Right ventricle myocardium inferior (tissue), 1 donor: Measurements from ENCODE around the gene LLCFC1. TPM values are rescaled to one million over a fixed set of nuclear protein-coding genes. Genes with fewer than 3 reads are reported as not detected.

Experiments
- ATAC-seq: fragments of 200-7000 bp; cut with Tn5 transposase; one replicate; pipeline ENCODE4 v1.9.1; 2020; ENCODE audit warnings: mild to moderate bottlenecking, moderate library complexity
- DNase-seq: peaks from one replicate; pipeline ENCODE4 v3.0.0; 2021; ENCODE audit errors: missing footprints
- intact Hi-C: fragments of 100-400 bp; cut with DNase I; formaldehyde crosslinking; loops from one replicate; pipeline ENCODE4 v1.11.0; 2022
- total RNA-seq: library from RNA; stranded (reverse); fragmentation: NEBNext Ultra II Directional; extraction: Animal tissue kit (Norgen Biotek cat#: 25700); gene quantifications from one replicate; pipeline ENCODE4 v1.2.1, GENCODE V29; 2021
- donor health status: DM: no; HTN: yes; CAD: no; lungs with severe emphysema.

The LLCFC1 gene
- total RNA-seq, 1 donor from 2014 or later = not detected

GRCh38 chr7:142934056-142934455 is 5.2 kb upstream of the LLCFC1 start:
- intact Hi-C loops = no loop called here
- no peak for ATAC-seq

DNA sequence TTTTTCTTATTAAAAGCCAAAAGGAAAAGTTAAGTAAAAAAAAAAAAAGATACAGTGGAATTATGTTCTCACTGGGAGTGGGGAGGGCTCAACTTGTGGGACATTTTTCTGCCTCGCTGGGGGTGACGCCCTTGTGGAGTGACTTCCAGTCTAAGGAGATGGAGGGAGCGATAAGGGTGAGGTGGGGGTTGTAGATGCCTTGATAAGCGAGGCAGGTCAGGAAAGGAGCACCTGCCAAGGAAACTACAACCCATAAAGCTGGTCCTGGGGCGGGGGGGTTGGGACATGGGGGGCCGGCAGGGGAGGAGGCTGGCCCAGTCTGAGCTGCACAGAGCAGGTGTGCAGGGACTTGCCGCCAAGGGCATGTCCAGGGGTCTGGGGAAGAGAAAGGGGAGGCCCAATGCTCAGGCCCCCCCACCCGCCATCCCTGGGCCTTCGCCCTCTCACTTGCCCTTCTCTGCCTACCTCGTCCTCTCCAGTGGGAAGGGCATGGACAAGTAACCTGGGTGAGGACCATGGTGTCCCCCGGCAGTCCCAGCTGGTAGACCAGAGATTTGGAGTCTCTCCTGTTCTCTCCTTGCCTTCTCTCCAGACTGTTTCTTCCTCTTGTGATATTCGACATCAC is 3.2 kb upstream of the LLCFC1 start:
- intact Hi-C loops = no loop called here
- no peak for ATAC-seq
- no peak for DNase-seq

More at GRCh38 chr7:142934056-142934455, 5.2 kb upstream of the LLCFC1 start:
- DNase-seq = no peak

DNA sequence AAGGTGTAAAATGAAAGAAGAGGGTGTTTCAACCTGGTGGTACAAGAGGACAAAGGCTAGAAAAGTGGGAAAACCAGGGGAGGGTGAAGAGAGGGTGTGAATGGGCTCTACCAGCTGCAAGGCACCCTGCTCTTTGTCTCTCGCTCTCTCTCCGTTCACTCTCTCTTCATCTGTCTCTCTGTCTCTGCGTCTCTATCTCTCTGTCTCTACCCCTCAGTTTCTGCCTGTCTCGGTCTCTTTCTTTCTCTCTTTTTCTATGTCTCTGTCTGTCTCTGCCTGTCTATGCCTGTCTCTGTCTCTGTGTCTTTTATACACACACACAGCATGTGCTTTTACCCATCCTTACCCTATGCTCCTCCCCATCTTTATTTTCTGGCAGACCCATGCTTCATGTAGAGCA is 673 bp upstream of the LLCFC1 start:
- ATAC-seq = no peak
- DNase-seq = no peak
- intact Hi-C loops = no loop called here

GRCh38 chr7:142940966-142941535 is 1.8 kb downstream of the LLCFC1 start:
- ATAC-seq (no peak), DNase-seq (no peak)
- intact Hi-C loops = no loop called here

DNA sequence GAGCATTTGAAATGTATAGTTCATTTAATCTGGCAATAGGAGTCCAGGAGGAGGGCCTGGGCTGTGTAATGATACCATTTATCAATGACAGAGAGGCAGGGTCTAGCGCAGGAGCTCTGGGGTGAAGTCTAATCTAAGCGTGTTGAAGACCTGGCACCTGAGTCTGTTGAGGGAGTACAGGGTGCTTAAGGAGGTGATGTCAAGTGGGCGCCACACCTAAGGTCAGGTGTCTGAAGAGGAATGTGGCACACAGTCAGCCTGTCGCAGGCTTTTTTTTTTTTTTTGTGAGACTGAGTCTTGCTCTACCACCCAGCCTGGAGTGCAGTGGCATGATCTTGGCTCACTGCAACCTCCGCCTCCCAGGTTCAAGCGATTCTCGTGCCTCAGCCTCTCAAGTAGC is 2.3 kb downstream of the LLCFC1 start:
- intact Hi-C loops = no loop called here

DNA sequence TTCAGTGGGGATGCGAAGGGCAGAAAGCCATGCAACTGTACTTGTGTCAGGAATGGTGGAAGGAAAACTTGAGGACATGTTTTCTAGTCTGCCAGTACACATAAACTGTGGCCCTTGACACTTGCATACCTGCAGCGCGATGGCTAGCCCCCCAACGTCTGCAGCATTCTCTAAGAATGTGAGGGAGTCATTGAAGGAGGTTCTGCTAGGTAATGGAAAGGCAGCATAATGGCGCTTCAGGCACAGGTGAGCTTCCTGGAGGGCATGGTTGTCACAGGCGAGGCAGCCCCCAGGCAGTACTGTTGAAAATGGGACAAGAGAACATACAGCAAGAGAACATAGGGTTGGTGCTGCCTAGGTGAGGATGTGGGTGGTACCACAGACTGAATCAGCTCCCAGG is 3.5 kb downstream of the LLCFC1 start:
- intact Hi-C loops = no loop called here
- no peak for ATAC-seq
- DNase-seq = no peak

More for the DNA sequence above, 2.3 kb downstream of the LLCFC1 start:
- ATAC-seq (no peak), DNase-seq (no peak)

- ATAC-seq (no peak), DNase-seq (no peak)
- intact Hi-C loops = no loop called here
Observed at GRCh38 chr7:142943706-142944268, 4.5 kb downstream of the LLCFC1 start.

GRCh38 chr7:142945001-142945400 is 5.7 kb downstream of the LLCFC1 start:
- DNase-seq = no peak
- intact Hi-C loops = no loop called here
- ATAC-seq = no peak

DNA sequence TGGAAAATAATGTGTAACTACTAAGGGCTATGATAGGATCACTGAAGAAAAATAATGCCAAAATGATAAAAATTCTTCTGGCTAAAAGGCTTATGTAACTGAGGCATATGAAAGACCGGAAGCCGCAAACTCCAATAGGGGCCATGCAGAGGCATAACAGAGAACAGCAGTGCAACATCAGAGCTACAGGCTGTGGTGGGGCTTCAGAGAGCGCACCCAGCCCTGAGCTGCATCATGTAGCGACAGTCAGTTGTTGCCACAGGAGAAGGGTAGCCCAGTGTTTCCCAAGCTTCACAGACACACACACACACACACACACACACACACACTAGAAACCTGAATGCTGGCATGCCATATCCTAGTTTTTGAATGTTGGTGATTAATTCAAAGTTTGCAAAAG is 9.3 kb downstream of the LLCFC1 start:
- no peak for ATAC-seq
- intact Hi-C loops = no loop called here
- DNase-seq = no peak

DNA sequence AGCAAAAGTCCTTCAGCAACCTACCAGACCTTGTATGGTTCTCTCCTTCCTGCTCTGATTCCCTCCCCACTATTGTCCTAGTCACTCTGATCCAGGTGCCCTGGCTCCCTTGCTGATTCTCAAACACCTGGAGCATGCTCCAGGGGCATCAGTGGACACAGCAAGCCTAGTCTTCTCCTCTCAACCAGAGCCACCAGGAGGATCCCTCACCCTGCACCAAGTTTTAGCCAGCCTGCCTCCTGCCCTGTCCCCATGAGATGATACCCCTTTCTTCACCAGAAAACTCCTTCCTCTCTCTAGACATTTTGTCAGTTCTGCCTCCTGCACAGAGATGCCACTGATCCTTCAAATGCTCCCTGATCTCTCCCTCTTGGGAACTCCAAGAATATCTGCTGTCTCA is 11.0 kb downstream of the LLCFC1 start:
- DNase-seq (no peak), ATAC-seq (no peak)
- intact Hi-C loops = no loop called here

DNA sequence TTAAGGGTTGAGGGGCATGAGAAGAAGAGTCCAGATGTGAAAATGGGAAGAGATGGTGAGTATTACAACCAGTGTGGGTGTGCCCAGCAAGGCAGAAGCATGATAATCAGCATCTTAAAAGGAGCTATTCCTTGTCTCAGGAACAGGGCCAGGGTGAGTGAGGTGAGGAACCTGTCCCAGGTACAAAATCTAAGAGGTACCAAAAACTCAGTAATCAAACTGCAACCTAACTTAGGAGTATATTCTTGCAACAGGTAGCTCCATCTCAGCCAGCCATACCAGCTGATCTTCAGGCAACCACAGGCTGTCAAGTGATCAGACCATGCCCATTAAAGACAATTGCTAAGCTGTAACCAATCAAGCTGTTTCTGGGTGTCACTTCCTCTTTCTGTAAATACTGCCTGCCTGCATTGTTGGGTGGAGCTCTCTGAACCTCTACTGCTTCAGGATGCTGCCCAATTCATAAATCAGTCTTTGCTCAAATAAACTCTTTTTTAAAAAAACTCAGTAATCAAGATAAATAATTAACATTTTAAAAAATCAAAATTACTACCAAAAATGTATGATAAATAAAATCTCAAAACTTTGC is 15.5 kb downstream of the LLCFC1 start:
- DNase-seq (no peak), ATAC-seq (no peak)
- intact Hi-C loops = no loop called here

DNA sequence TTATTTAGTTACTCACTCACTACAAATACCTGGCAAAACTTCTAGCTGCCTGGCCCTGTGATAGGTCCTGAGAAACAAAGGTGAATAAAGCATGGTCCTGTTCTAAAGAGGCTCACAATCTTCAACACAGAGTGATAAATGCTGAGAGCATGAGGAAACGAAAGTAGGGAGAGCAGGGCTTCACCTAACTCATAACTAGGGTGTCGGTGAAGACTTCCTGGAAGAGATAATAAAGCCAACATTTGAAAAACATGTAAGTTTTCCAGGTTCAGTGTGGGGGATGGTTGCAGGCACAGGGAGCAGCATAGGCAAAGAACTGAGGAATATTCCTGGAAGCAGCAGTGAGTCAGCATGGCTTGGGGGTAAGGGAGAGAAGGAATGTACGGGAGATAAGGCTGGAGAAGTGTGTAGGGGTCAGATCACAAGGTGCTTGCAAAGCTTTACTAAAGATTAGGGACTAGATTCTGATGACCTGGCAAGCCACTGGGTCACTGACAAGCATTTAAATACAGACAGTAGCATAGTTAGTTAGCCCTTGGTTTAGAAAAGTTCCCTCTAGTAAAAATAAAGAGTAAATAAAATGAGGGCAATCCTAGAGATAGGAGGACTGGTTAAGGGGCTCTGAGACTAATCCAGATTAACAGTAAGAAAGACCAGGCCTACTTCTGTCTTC is 17.8 kb downstream of the LLCFC1 start:
- DNase-seq (no peak), ATAC-seq (no peak)
- intact Hi-C loops = no loop called here

- ATAC-seq (no peak), DNase-seq (no peak)
- intact Hi-C loops = no loop called here
Observed at GRCh38 chr7:142957723-142958122, 18.4 kb downstream of the LLCFC1 start.

GRCh38 chr7:142959202-142959601 is 19.9 kb downstream of the LLCFC1 start:
- ATAC-seq (no peak), DNase-seq (no peak)
- intact Hi-C loops = no loop called here

DNA sequence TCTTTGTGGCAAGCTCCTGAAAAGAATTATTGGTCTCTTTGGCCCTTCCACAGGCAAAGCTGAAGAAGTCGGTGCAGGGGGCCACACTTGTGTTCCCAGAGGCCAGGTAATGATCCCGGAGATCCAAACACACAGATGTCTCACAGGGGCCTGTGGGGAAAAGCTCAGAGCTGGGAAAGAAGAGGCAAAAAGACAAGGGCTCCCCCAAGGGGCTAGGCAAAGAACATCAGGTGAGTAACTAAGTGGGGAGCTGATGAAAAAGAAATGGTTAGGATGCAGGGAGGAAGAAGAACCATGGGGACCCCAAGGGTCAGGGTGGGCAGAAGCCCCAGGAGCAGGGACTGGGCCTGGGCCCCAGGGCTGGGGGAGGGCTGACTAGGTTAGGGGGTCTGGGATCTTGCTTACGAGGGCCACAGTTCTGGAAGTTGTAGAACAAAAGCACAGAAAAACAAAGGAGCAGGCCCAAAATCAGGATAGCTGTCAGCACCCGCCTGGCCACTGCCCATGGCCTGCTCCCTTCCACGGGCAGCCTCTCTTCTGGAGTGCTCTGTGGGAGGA is 21.8 kb downstream of the LLCFC1 start:
- ATAC-seq (no peak), DNase-seq (no peak)
- intact Hi-C loops = no loop called here

- DNase-seq (no peak), ATAC-seq (no peak)
Observed at GRCh38 chr7:142961595-142961972, 22.3 kb downstream of the LLCFC1 start.

DNA sequence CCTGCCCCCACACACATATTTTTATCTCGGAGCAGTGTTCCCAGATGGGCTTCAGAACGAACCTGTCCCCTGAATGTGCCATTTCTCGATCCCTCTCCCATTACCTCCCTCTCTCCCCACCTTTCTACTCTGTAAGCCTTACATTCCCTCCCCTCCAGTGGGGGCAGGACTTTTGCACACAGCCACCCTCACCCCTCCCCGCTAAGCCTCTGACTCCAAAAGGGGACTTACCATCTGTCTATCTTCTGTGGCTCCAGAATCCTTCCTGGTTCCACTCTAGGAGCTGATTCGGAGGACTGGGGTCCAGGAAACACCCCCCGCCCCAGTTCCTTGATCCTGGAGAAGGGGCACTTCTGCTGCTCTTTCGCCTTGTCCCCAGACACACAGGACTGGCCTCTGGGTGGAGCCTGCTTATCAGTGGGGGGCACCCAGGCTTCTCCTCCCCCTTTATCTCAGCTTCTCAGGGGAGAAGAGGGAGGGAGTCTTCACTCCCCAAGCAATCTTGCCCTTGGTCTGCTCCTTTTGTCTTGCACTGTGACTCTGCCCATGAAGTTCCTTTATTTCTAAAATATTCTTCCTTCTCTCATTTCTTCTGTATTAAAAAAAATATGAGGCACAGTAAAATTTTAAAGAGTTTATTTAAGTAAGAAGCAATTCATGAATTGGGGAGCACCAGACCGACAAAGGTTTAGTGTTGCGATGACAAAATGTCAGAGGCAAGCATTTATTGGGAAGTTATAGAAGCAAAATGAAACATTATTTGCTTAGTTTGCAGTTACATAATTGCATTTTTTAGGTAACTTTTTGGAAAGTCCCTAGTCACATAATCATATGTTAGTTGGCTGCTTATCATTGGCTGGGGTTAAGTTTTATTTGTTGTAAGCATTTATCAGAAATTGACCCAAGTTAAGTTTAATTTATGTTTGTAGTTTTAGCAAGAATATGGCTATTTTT is 23.0 kb downstream of the LLCFC1 start, which contains the start of gene KEL:
Gene KEL, minus strand, starts transcription at position 391 of the 954 bp plus-strand sequence. Its CDS starts 157 bp downstream, at position 234.
- no peak for ATAC-seq
- intact Hi-C loops = no loop called here
- no peak for DNase-seq

More at GRCh38 chr7:142961595-142961972, 22.3 kb downstream of the LLCFC1 start:
- intact Hi-C loops = no loop called here

- ATAC-seq (no peak), DNase-seq (no peak)
- intact Hi-C loops = no loop called here
Observed at GRCh38 chr7:142962991-142963390, 23.7 kb downstream of the LLCFC1 start.
